HepG2 (cell line): ENCODE measurements around the gene RBM6. TPM values are rescaled to one million over a fixed set of nuclear protein-coding genes. Genes with fewer than 3 reads are reported as not detected.
A peak's percentile ranks its signal among the peaks of the same experiment; 100 is the strongest.

Source experiments
- FIP1L1 ChIP-seq: fragments of 200-400 bp; formaldehyde crosslinking; IDR thresholded peaks from 2 replicates; pipeline ENCODE4 v1.6.1; 2018; ENCODE audit warnings: low read depth, mild to moderate bottlenecking, low read length, moderate library complexity, borderline replicate concordance; ENCODE audit not compliant: insufficient read depth
- KDM1A ChIP-seq: IDR thresholded peaks from 2 replicates; pipeline ENCODE4 v1.6.1; 2016; ENCODE audit warnings: missing compliant biosample characterization
- KMT2B ChIP-seq: IDR thresholded peaks from 2 replicates; pipeline ENCODE4 v1.6.1; 2016; ENCODE audit warnings: missing genetic modification reagents, missing compliant biosample characterization
- MEF2D ChIP-seq: sonication (generic); formaldehyde crosslinking; IDR thresholded peaks from 2 replicates; pipeline ENCODE4 v1.5.1; 2020; ENCODE audit warnings: mild to moderate bottlenecking, missing genetic modification reagents
- MYPOP ChIP-seq: sonication (generic); formaldehyde crosslinking; IDR thresholded peaks from 2 replicates; pipeline ENCODE4 v1.8.1; 2023; ENCODE audit warnings: mild to moderate bottlenecking, moderate library complexity, missing genetic modification reagents
- ONECUT2 ChIP-seq: sonication (generic); formaldehyde crosslinking; IDR thresholded peaks from 2 replicates; pipeline ENCODE4 v1.4.0; 2020; ENCODE audit warnings: missing genetic modification reagents
- TAF1 ChIP-seq: sonication (generic); formaldehyde crosslinking; IDR thresholded peaks from 2 replicates; pipeline ENCODE4 v1.4.0; 2020; ENCODE audit warnings: missing genetic modification reagents
- TCF12 ChIP-seq, 2 experiments: fragments of 450-650 bp in 1 of 2; sonication (generic) in 1 of 2; formaldehyde crosslinking in 1 of 2; IDR thresholded peaks; 2 replicates each; pipeline versions ENCODE4 v1.6.1 to v1.8.0; 2017 to 2022; ENCODE audit warnings: antibody characterized with exemption in 1 of 2, mild to moderate bottlenecking in 1 of 2, missing genetic modification reagents in 1 of 2, moderate library complexity in 1 of 2
- ZNF142 ChIP-seq: sonication (generic); formaldehyde crosslinking; IDR thresholded peaks from 2 replicates; pipeline ENCODE4 v1.4.0; 2020; ENCODE audit warnings: missing genetic modification reagents
- ZNF318 ChIP-seq: sonication (generic); formaldehyde crosslinking; IDR thresholded peaks from 2 replicates; pipeline ENCODE4 v1.4.0; 2020; ENCODE audit warnings: mild to moderate bottlenecking, missing genetic modification reagents
- polyA plus RNA-seq, 8 experiments: library from polyadenylated mRNA; depleted of rRNA in 3 of 8; stranded (reverse) in 7 of 8; unstranded in 1 of 8; fragments of >200 nt; fragmentation: Illumina TruSeq in 4 of 8; extraction: Trizol in 4 of 8; gene quantifications; 2 replicates each; pipeline versions ENCODE4 v1.2.1 to v1.2.3, GENCODE V29; 2011 to 2016; ENCODE audit warnings: low read depth in 4 of 8, missing spikeins in 1 of 8, mixed read lengths in 1 of 8; ENCODE audit not compliant: insufficient read depth in 1 of 8
- total RNA-seq, 5 experiments: library from RNA; depleted of rRNA; stranded (reverse); fragments of >200 nt; fragmentation: Illumina TruSeq; extraction: Trizol; gene quantifications; 2 replicates each; pipeline ENCODE4 v1.2.3, GENCODE V29; 2016; ENCODE audit warnings: low read depth in 1 of 5

The RBM6 gene
- total and polyA plus RNA-seq, 2 of the 13 experiments (the other 11 are each of a cell fraction or from before 2014, with no cell fraction given), result 72.7 to 86.1 TPM

- TF ChIP-seq MEF2D (CRISPR knock-in tag) (peak; percentile 87), MYPOP (CRISPR knock-in tag) (peak; percentile 19; the same call in 1 of the 2 replicates), FIP1L1 (no peak), ONECUT2 (CRISPR knock-in tag) (no peak), ZNF318 (no peak), ZNF142 (CRISPR knock-in tag) (0 out of 2 replicates have a peak, but pooled peaks have one; percentile 51), TAF1 (CRISPR knock-in tag) (peak; percentile 93), KMT2B (CRISPR knock-in tag) (peak; percentile 90), TCF12 (IDR thresholded peaks at IDR 0.05) (no peak), TCF12 (CRISPR knock-in tag; IDR thresholded peaks at IDR 0.05) (peak; percentile 92), KDM1A (CRISPR knock-in tag) (no peak)
Measured at GRCh38 chr3:49939858-49940666, at the start of gene RBM6 (continued).
